ENCODE data around the gene EDDM13. TPM values are rescaled to one million over a fixed set of nuclear protein-coding genes. Genes with fewer than 3 reads are reported as not detected.

The EDDM13 gene
- total and polyA plus RNA-seq, 2 donors from 2014 or later = 0.54 to 1.6 TPM

GRCh38 chr19:56263319-56263718, 9.2 kb upstream of the EDDM13 start:
- DNase-seq (no peak), FAIRE-seq (no peak)
- no peak overlapping the region for H3K27ac ChIP-seq (ENCODE audit: low read depth in 2 of 2, low read length in 2 of 2)
- H3K9me3 ChIP-seq (ENCODE audit: control insufficient read depth in 2 of 3, insufficient read depth in 1 of 3, low read length in 3 of 3) = no peaks in the 10 kb centered on the region
- no peak for TF ChIP-seq CTCF (IDR thresholded peaks at IDR 0.05; ENCODE audit: borderline replicate concordance, extremely low read depth, insufficient read depth)
- no peak overlapping the region for H3K4me3 ChIP-seq (ENCODE audit: low read length in 3 of 3)
- no peaks in the 10 kb centered on the region for H3K27me3 ChIP-seq (ENCODE audit: control insufficient read depth, insufficient read depth, low read length)
- H3K4me1 ChIP-seq (ENCODE audit: control insufficient read depth in 2 of 3, insufficient read depth in 2 of 3, low read depth in 1 of 3, low read length in 3 of 3) = no peaks in the 10 kb centered on the region
- intact Hi-C loops (cut with DNase I) = no loop called here
- no peak overlapping the region for H3K9ac ChIP-seq (ENCODE audit: low read length in 3 of 3)
- H3K36me3 ChIP-seq (ENCODE audit: control insufficient read depth in 2 of 3, insufficient read depth in 3 of 3, low read length in 3 of 3) = no peaks in the 10 kb centered on the region

GRCh38 chr19:56266051-56266450, 6.5 kb upstream of the EDDM13 start:
- H3K4me3 ChIP-seq (ENCODE audit: low read length in 3 of 3) = no peak overlapping the region
- intact Hi-C loops (cut with DNase I) = no loop called here
- no peaks in the 10 kb centered on the region for H3K9me3 ChIP-seq (ENCODE audit: control insufficient read depth in 2 of 3, insufficient read depth in 1 of 3, low read length in 3 of 3)
- H3K27ac ChIP-seq (ENCODE audit: low read depth in 2 of 2, low read length in 2 of 2) = no peak overlapping the region
- no peaks in the 10 kb centered on the region for H3K36me3 ChIP-seq (ENCODE audit: control insufficient read depth in 2 of 3, insufficient read depth in 3 of 3, low read length in 3 of 3)
- DNase-seq (no peak), FAIRE-seq (no peak)
- H3K4me1 ChIP-seq (ENCODE audit: control insufficient read depth in 2 of 3, insufficient read depth in 2 of 3, low read depth in 1 of 3, low read length in 3 of 3) = no peaks in the 10 kb centered on the region
- no peaks in the 10 kb centered on the region for H3K27me3 ChIP-seq (ENCODE audit: control insufficient read depth, insufficient read depth, low read length)
- no peak overlapping the region for H3K9ac ChIP-seq (ENCODE audit: low read length in 3 of 3)
- no peak for TF ChIP-seq CTCF (IDR thresholded peaks at IDR 0.05; ENCODE audit: borderline replicate concordance, extremely low read depth, insufficient read depth)

GRCh38 chr19:56269348-56269747, 3.2 kb upstream of the EDDM13 start:
- no peaks in the 10 kb centered on the region for H3K4me1 ChIP-seq (ENCODE audit: control insufficient read depth in 2 of 3, insufficient read depth in 2 of 3, low read depth in 1 of 3, low read length in 3 of 3)
- intact Hi-C loops (cut with DNase I) = no loop called here
- no peak for FAIRE-seq
- H3K27ac ChIP-seq (ENCODE audit: low read depth in 2 of 2, low read length in 2 of 2) = no peak overlapping the region
- H3K4me3 ChIP-seq (ENCODE audit: low read length in 3 of 3) = no peak overlapping the region
- no peaks in the 10 kb centered on the region for H3K36me3 ChIP-seq (ENCODE audit: control insufficient read depth in 2 of 3, insufficient read depth in 3 of 3, low read length in 3 of 3)
- no peaks in the 10 kb centered on the region for H3K27me3 ChIP-seq (ENCODE audit: control insufficient read depth, insufficient read depth, low read length)
- TF ChIP-seq CTCF (IDR thresholded peaks at IDR 0.05; ENCODE audit: borderline replicate concordance, extremely low read depth, insufficient read depth) = no peak
- H3K9me3 ChIP-seq (ENCODE audit: control insufficient read depth in 2 of 3, insufficient read depth in 1 of 3, low read length in 3 of 3) = no peaks in the 10 kb centered on the region
- no peak overlapping the region for H3K9ac ChIP-seq (ENCODE audit: low read length in 3 of 3)
- DNase-seq = no peak

GRCh38 chr19:56270676-56271075, 1.9 kb upstream of the EDDM13 start:
- DNase-seq = no peak
- intact Hi-C loops (cut with DNase I) = no loop called here
- no peak for FAIRE-seq

More at GRCh38 chr19:56270676-56271075, 1.9 kb upstream of the EDDM13 start:
- Histone ChIP-seq H3K4me1 (ENCODE audit: control insufficient read depth in 2 of 3, insufficient read depth in 2 of 3, low read depth in 1 of 3, low read length in 3 of 3) (no peaks in the 10 kb centered on the region), H3K4me3 (ENCODE audit: low read length in 3 of 3) (no peak overlapping the region), H3K27ac (ENCODE audit: low read depth in 2 of 2, low read length in 2 of 2) (no peak overlapping the region), H3K9me3 (ENCODE audit: control insufficient read depth in 2 of 3, insufficient read depth in 1 of 3, low read length in 3 of 3) (no peaks in the 10 kb centered on the region), H3K27me3 (ENCODE audit: control insufficient read depth, insufficient read depth, low read length) (no peaks in the 10 kb centered on the region), H3K36me3 (ENCODE audit: control insufficient read depth in 2 of 3, insufficient read depth in 3 of 3, low read length in 3 of 3) (no peaks in the 10 kb centered on the region), H3K9ac (ENCODE audit: low read length in 3 of 3) (no peak overlapping the region)
- no peak for TF ChIP-seq CTCF (IDR thresholded peaks at IDR 0.05; ENCODE audit: borderline replicate concordance, extremely low read depth, insufficient read depth)

Measured in kidney (tissue), 14 donors.